ENCODE results near the gene GRK5.
"Not testable (repeated sequence)": the region's sequence is repeated elsewhere in the genome, so short reads cannot be mapped to it uniquely, and the experiment has no call there.

Gene GRK5

DNA sequence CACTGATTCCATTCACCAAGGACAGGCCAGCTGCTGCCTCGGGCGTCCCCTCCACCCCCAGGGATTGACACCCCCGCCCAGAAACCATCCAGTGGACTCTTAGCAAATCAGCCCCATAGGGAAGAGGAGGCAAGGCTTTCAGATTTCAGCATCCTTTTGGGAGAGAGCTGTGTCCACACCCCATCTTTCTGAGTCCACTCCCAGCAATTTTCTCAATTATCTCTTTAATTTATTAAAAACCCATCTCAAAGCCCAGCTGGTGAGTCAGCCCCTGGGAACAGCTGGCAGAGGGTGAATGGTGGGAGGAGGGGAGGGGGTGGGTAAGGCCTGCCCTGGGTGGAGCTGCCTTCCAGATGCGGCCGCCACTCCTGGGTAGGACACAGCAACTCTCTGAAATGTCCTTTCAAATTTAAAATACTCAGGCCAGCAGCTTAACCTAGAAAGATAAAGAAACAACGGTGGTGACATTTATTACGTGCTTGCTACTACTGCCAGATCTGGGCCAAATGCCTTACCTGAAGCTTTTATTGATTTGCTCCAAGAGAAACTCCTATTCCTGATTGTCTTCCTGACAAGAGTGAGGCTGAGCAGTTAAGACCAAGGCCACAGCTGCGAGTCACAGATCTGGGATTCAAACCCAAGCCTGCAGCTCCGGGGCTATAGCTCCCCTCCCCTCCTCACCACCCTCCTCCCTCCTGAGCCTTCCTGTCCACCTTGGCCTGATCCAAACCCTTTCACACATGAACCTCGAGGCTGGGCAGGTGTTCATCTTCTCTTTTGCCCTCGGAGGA, 214.7 kb downstream of the GRK5 start:
- no peak for DNase-seq (ENCODE audit: low read depth, low spot score)

DNA sequence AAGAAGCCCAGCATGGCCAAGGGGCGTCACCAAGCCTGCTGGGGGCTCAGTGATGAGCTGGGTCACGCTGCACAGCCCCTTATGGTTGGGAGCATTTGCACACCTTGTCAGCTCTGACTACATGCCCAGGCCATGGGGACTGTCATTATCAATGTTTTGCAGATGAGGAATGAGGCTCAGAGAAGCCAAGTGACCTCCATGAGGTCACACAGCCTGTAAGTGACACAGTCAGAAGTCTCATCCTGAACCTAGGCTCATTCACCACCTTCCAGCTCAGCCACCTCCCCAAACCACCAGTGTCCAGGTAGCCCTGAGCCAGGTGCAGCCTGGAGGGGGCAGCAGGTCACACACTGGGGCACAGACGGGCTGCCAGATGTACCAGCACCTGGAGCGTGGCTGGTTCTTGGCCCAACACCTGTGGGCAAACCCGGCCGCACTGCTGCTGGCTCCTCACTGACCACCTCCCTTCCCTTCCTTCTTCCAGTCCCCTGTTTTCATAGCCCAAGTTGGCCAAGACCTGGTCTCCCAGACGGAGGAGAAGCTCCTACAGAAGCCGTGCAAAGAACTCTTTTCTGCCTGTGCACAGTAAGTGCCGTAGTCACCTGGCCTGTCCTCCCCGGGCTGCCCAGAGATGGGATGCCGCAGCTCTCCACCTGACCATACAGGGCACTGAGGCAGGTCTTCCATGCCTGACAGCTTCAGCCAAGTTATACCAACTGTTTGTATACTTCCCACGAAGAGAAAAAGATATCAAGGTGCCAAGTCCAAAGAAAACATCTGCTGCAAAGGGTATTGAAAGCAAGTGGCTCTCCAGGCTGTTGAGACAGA, 215.5 kb downstream of the GRK5 start:
- no peak for DNase-seq (ENCODE audit: low read depth, low spot score)

DNA sequence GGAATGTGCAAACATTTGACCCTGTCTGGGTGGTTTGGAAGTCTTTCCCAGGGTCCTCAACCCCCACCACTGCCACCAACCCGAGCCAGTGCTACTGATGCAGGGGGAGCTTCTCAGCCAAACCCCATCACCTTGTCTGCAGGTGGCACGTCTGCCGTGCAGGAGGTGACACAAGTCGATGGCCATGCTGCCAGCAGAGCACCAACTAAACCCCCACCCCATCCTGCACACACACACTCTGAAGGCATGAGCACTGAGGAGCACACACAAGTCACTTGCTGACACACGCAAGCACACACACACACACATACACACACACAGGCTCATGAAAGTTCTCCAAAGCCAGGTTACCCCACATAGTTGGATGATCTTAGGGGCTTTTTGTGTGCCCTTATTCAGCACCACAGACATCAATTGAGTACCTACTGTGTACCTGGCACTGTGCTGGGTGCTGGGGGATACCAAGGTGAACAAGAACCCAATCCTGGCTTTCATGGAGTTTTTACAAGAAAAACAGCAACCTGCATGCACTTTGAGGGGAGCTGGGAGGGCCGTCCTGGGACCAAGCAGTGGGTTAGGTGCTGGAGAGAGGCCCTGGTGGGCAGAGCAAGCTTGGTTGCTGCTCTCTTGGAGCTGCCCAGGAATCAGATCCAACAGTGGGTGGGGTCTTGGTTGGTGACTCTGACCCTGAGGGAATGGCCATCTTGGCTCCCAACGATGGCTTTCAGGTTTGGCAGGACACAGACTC, 216.3 kb downstream of the GRK5 start:
- no peak for DNase-seq (ENCODE audit: low read depth, low spot score)

DNA sequence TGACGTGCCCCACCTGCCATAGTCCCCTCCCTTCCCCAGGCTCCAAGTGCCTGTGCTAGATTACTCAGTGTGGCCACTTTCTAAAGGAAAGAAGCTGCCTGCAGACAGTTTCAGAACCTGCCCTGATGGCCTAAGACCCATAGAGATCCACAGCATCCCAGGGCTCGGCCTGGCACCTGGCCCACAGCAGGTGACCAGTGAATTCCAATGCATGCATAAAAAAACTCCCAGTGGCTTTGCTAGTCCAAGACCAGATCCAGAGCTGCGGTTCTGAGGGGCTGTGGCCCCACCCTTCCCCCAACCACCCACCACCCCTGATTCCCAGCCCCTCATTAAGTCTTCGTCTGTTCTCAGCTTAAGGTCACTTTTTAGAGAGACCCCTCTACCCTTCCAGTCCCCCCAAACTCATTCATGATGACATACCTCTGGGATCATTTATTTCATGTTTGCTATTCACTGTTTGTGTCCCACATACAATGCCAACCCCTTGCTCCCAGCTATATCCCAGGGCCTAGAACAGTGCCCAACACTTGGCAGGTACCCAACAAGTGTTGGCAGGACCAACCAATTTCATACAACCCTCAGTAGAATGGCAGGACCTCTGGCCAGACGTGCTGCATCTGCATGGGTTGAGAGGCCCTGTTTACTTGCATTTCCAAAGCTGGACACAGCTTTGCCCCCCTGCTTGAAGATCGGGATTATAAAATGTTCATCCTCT, 217.0 kb downstream of the GRK5 start:
- DNase-seq (ENCODE audit: low read depth, low spot score) = no peak

DNA sequence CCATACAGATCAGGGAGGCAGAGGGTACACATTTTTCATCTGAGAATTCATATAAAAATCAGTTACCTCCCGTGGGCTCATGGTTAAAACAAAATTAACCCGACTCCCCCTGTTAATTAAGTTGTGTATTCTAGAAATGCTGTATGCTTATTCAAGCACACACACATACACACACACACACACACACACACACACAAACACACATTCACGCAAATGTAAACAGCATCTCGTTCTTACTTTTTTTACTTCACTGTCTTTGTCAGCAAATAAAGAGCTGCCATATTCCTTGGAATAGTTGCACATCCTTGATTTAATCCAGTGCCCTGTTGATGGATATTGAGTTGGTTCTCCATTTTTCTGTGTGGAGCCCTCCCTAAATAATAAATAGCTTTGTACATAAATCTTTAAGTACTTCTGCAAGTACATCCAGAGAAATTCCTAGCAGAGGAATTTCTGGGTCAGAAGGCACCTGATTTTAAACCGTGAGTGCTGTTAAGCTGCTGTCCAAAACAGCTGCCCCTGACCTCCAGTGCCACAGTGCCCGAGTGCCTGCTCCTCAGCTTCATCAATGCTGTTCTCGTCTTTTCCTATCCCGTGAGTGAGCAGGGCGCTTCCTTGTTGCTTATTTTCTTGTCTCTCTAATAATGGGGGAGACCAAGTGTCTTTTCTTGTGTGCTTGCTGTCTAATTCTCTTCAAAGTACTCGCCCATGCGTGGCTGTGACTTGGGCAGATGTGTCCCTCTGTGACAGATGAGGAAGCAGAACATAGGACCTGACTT, 217.9 kb downstream of the GRK5 start:
- no peak for DNase-seq (ENCODE audit: low read depth, low spot score)

DNA sequence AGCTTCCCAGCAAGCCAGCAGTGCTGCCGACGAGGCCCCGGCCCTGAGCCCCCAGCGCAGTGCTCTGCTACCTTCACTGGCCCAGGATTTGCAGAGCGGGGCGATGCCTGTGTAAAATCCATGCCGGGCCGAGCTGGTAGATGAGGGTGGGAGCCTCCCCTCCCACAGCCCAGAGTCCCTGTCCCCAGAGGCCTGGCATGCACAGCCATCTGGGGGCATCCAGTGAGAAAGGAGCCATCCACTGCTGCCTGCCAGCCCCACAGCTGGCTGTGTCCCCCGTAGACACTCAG, 218.5 kb downstream of the GRK5 start:
- no peak for DNase-seq (ENCODE audit: low read depth, low spot score)

DNA sequence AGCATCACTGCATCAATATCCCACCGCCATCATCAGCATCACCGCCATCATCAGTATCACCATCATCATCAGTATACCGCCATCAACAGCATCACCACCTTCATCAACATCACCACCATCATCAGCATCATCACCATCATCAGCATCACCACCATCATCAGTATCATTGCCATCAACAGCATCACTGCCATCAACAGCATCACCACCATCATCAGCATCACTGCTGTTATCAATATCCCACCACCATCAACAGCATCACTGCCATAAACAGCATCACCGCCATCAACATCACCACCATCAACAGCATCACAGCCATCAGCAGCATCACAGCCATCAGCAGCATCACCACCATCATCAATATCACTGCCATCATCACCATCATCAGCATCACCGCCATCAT, 219.3 kb downstream of the GRK5 start:
- DNase-seq (ENCODE audit: low read depth, low spot score) = no peak

DNA sequence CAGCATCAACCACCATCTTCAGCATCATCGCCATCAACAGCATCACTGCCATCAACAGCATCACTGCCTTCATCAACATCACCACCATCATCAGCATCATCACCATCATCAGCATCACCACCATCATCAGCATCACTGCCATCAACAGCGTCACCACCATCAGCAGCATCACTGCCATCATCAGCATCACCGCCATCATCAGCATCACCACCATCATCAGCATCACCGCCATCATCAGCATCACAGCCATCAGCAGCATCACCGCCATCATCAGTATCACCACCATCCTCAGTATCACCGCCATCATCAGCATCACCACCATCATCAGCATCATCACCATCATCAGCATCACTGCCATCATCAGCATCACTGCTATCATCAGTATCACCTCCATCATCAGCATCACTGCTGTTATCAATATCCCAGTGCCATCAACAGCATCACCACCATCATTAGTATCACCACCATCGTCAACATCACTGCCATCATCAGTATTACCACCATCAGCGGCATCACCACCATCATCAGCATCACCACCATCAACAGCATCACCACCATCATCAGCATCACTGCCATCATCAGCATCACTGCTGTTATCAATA, 220.0 kb downstream of the GRK5 start:
- DNase-seq (ENCODE audit: low read depth, low spot score) = no peak

DNA sequence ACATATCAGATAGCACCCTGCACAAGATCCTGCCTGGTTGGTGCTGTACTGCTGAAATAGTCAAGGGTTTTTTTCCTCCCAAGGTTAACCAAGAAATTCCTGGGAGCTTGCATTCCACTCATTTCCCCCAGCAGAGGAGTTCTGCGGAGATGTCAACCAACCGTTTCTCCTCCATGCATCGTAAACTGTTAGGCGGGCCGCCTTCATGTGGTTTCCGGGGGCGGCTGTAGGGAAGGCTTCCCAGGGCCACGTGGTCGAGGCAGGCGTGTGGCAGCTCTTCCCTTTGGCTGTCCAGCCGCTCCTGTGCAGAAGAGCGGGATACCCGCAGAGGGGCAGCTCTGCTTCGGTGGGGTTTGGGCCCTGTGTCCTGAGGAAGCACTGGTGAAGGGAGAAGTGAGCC, 221.4 kb downstream of the GRK5 start:
- no peak for DNase-seq (ENCODE audit: low read depth, low spot score)

DNA sequence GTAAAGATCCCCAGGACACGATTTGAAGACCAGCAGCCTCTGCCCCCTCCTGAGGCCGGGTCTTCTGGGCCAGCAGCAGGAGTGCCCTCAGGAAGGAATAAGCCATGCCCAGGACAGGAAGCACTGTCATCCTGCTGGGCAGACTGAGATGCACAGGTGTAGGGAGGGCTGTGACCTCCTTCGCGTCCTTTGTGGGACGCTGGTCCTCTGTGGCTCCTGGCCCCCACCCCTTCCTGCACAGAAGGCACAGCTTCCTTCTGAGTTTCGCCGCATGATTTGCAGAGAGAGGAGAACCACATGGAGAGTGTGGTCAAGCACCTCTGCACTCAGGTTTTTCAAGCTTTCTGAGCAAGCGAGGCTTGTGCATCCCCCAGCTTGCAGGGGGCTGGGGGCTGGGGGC, 222.4 kb downstream of the GRK5 start:
- no peak for DNase-seq (ENCODE audit: low read depth, low spot score)

DNA sequence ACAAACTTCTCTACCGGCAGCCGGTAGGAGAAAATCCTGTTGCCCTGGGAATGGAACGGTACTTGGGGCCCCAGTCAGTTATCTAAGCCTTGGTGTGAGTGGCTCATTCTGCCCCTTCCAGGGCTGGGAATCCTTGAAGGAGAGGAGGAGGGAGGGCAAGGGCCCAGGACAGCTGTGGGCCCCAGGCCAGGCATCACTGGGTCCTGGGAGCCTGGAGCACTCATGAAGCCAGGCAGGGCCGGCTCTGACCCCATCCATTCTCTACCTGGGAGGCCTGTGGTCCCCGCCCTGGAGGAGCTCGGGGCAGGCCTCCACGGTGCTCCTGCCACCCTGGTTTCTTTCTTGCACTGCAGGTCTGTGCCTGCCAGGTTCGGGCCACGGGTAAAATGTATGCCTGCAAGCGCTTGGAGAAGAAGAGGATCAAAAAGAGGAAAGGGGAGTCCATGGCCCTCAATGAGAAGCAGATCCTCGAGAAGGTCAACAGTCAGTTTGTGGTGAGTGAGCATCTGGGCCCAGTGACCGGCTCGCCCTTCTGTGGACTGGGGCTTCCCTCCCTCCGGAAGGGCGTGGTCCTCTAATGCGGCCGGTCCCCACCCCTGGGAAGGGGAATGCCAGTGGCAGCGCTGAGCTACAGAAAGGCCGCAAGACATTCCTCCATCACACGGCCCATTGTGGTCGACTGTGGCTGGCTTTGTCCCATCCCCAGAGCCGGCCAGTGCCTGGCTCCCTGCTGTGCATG, 223.8 kb downstream of the GRK5 start:
- no peak for DNase-seq (ENCODE audit: low read depth, low spot score)

DNA sequence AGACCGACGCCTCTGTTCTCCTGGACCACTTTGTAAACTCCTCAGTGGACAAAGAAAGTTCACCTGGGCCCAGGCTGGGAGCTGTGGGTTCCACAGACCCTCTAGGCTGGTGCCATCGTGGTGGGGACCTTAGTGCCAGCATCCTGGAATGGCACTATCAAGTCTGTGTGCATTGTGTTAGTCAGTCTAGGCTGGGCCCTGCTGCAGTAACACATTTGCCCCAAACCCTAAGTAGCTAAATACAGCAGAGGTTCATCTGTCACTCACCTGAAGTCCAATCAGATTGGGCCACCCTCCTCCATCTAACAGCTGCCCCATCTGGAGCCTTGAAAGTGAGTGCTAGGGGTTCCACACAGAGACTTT, 224.4 kb downstream of the GRK5 start:
- no peak for DNase-seq (ENCODE audit: low read depth, low spot score)

DNA sequence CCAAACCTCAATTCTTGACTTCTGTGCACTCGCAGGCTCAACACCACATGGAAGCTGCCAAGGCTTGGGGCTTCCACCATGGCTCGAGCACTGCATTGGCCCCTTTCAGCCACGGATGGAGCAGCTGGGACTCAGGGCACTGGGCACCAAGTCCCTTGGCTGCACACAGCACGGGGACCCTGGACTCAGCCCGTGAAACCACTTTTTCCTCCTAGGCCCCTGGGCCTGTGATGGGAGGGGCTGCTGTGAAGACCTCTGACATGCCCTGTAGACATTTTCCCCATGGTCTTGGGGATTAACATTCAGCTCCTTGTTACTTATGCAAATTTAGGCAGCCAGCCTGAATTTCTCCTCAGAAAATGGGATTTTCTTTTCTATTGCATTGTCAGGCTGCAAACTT, 227.6 kb downstream of the GRK5 start:
- not testable (repeated sequence) for DNase-seq (ENCODE audit: low read depth, low spot score)

DNA sequence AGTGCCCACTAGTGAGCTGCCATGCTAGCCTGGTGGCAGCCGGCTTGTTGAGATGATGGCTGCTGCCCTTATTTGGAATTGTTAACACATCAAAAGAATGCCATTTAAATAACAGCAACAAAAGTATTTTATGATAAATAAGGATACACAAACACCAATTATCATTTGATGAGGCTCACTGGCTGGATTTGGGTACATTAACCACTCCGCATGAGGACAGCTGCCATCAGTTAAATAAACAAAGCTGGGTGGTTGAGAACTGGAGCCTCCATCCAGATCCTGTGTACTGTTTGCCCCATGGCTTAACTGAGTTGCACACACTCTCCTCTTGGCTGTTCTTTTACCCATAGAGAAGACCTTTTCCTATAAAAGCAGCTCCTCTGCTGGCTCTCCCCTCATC, 231.3 kb downstream of the GRK5 start:
- DNase-seq (ENCODE audit: low read depth, low spot score) = no peak

DNA sequence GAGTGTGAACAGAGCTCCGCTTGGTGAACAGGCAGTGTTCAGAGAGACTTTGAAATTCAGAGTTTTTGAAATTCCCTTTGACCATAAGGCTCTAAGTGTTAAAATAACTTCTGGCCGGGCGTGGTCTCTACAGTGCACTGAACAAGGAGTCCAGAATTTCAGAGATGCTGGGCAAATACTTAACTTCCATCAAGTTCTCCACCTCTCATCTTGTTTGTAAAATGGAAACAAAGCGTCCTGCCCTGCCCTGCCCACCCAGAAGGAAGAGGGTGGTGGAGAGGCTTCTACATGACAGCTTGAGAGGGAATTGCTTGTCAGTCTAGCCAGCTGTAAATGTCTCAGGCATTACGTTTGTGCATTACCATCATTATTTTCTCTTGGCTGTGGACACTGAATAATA, 232.6 kb downstream of the GRK5 start:
- no peak for DNase-seq (ENCODE audit: low read depth, low spot score)

DNA sequence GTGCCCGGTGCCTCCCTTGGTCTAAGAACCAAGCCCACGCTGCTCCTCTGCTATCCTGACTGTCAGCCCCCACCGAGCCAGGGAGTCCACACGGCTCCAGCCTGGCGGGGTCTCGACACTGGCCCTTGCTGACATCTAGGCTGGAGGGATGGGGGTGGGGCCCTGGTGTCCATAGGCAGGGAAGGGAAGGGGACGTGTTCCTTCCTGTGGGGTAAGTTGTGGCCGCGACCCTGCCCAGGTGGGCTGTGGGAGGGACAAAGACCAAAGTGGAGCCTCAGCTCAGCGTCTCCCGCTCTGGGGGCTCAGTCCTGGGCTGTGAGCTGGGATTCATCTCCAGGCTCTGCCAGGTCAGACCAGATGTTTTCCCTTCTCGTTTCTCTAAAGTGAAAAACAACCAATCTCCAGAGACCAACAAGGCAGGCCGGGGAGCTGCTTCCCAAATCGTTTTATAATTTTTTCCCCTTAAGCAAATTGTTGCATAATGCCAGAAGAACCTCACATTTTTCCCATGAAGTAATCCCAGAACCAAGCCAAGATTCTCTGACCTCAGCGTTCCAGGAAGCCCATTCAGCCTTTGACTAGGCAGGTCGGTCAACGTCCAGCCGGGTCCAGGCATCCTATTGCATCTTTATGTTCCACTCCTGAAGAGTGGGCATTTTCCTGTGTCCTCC, 233.9 kb downstream of the GRK5 start:
- no peak for DNase-seq (ENCODE audit: low read depth, low spot score)

DNA sequence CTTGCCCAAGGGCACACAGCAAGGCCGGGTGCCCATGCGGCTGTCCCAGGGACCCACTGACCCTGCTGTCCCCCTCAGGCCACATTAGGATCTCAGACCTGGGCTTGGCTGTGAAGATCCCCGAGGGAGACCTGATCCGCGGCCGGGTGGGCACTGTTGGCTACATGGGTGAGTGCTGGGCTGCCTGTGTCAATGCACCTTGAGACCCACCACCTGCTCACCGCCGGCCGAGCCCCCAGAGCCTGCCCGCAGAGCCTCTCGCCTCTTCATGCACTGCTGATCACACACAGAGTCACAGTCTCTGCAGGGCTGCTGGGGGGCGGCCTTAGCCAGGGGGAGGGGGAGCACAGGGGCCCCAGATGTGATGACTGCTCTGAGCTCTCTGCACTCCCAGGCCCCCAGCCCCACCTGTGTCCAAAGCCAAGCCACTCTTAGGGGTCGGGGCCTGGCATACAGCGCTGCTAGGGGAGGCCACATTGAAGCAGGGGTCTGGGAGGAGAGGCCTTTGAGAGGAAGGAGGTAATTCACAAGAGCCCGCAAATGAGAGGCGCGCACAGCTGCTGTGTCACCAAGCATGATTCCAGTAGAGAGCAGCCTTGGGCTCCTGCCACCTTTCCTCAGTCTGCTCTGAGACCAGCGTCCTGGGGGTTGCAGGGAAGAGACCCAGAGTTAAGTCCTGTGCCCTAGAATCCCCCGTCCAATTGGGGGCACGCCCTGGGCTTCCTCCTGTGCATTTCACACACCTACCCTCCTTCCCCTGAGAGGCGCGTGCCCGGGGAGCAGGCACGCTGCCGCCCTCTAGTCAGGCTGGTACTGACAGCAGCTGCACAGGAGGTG, 234.8 kb downstream of the GRK5 start:
- DNase-seq (ENCODE audit: low read depth, low spot score) = no peak

DNA sequence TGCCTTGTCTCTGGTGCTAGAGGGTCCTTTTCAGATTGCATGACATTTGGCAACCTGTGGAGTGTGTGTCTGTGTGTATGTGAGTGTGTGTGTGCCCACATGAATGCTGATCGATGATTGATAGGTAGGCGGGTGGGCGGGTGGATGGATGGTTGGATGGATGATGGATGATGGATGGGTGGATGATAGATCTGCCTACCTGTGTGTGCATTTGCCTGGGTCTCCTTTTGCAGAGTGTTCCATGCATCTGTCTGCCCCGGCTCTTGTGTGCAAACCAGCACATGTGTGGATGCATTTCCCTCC, 235.3 kb downstream of the GRK5 start:
- DNase-seq (ENCODE audit: low read depth, low spot score) = no peak

DNA sequence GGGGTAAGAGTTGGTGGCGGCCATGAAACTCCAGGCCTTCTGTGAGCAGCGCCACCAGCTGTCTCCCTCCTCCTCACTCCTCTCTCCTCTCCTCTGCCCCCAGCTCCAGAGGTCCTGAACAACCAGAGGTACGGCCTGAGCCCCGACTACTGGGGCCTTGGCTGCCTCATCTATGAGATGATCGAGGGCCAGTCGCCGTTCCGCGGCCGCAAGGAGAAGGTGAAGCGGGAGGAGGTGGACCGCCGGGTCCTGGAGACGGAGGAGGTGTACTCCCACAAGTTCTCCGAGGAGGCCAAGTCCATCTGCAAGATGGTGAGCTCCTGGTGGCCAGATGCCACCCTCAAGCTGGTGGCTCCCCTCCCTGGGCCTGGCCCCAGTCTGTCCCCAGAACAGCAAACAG, 236.1 kb downstream of the GRK5 start:
- no peak for DNase-seq (ENCODE audit: low read depth, low spot score)
